Right ventricle myocardium inferior (tissue), 1 donor: ENCODE results near the gene ECHDC3. TPM values are rescaled to one million over a fixed set of nuclear protein-coding genes. Genes with fewer than 3 reads are reported as not detected.

Experiments
- ATAC-seq: fragments of 200-7000 bp; cut with Tn5 transposase; one replicate; pipeline ENCODE4 v1.9.1; 2020; ENCODE audit warnings: mild to moderate bottlenecking, moderate library complexity
- DNase-seq: peaks from one replicate; pipeline ENCODE4 v3.0.0; 2021; ENCODE audit errors: missing footprints
- intact Hi-C: fragments of 100-400 bp; cut with DNase I; formaldehyde crosslinking; loops from one replicate; pipeline ENCODE4 v1.11.0; 2022
- total RNA-seq: library from RNA; stranded (reverse); fragmentation: NEBNext Ultra II Directional; extraction: Animal tissue kit (Norgen Biotek cat#: 25700); gene quantifications from one replicate; pipeline ENCODE4 v1.2.1, GENCODE V29; 2021
- donor health status: DM: no; HTN: yes; CAD: no; lungs with severe emphysema.

ECHDC3 gene
- total RNA-seq, 1 donor from 2014 or later: 101 TPM

GRCh38 chr10:11762706-11763500 lies 20.7 kb downstream of the ECHDC3 start:
- intact Hi-C loops: no loop called here
- DNase-seq (no peak), ATAC-seq (no peak)

DNA sequence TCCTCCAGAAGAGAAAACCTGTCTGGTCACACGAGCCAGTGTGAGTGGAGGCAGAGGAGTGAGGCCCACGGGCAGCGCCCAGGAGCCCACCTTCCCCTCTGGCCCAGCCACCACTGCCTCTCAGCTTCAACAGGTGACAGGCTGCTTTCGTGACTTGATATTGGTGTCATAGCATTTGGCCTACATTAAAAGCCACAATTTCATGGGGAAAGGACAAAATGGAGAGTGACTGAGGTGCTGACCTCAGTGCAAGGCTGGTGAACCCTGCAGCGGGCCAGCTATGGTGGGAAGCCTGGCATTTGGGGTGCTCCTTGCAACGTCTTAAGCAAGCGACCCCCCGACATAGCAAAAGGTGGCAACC lies 21.3 kb downstream of the ECHDC3 start:
- no peak for ATAC-seq
- DNase-seq: no peak

DNA sequence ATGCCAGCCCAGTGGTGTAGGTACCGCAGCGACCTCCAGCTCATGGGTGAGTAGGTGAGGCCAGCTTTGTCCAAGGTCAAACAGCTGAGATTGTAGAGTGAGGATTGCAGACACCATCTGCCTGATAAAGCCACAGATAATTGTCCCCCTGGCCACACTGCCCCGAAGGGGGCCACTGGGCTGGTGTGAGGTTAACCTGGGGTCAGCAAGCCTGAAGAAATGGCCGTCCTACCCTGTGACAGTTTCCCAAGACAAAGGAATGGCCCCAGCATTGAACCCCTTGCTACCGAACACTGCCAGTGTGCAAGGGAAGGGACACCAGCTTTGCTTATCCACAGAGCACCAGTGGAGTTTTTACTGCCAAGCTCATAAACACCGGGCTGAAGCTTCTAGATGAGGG lies 23.0 kb downstream of the ECHDC3 start:
- ATAC-seq (no peak), DNase-seq (no peak)
- intact Hi-C loops: no loop called here

More for the DNA sequence above, 21.3 kb downstream of the ECHDC3 start:
- intact Hi-C loops: no loop called here

DNA sequence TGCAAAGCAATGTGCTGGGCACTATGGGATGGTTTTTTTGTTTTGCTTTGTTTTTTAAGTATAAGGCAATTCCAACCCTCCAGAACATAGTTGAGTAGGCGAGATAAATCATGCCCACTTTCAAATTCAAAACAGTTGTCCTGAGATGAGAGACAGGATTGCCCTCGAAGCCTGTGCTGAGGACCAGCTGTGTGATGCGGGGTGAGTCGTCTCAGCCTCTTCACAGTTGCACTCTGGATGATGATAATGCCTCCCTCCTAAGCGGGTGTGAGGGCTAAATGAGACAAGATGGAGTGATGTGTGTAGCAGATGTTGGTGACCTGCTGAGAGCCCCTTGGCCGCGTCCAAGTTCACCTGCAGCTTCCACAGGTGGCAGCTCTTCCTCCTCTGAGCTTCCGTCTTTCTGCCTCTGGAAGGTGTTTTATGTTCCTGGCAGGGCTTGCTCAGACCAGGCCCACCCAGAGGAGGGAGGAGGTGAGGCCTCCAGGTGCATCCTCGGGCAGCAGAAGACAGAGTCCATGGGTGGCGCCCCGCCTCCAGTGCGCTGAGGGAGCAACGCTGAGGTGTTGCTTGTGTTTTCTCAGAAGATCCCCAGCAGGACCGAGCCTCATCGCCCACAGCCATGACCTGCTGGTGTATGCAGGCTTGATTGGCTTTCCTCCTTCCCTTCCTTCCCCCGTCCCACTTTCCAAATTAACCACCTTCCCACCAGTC lies 30.6 kb downstream of the ECHDC3 start:
- DNase-seq: no peak
- ATAC-seq: no peak
- intact Hi-C loops: no loop called here

DNA sequence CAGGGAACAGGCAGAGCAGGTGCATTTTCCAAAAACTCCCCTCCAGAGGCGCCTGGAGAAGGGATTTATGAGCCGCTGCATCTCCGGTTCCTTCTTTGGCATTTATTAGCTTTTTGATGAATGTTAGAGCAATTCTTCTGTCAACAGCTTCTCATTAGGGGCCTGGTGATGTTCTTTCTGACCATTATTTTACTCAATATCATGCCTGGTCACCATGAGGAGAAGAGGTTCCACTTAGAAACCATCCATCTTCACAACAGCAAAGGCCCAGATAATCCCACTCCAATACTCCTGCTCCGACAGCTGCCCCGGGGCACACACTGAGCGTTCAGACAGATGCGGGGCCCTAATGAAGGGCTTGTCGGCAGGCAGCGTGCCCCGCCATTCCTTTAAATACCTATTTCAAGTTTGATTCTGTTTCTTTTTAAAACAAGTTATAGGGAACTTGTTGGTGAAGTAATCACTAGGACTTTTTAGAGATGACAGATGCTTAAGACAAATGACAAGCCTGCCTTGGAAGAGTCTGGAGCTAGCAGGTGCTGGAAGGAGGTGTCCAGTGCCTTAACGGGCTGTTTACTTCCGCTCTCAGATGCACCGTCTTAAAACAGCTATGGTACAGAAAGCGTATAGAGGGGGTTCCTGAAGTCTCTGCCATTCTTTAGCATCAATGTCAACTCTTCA lies 31.7 kb downstream of the ECHDC3 start:
- DNase-seq (no peak), ATAC-seq (no peak)
- intact Hi-C loops: no loop called here

GRCh38 chr10:11775412-11775811 lies 33.2 kb downstream of the ECHDC3 start:
- ATAC-seq (no peak), DNase-seq (no peak)
- intact Hi-C loops: no loop called here

- ATAC-seq: no peak
- intact Hi-C loops: no loop called here
- DNase-seq: no peak
Measured at GRCh38 chr10:11776080-11776479, 33.9 kb downstream of the ECHDC3 start.

DNA sequence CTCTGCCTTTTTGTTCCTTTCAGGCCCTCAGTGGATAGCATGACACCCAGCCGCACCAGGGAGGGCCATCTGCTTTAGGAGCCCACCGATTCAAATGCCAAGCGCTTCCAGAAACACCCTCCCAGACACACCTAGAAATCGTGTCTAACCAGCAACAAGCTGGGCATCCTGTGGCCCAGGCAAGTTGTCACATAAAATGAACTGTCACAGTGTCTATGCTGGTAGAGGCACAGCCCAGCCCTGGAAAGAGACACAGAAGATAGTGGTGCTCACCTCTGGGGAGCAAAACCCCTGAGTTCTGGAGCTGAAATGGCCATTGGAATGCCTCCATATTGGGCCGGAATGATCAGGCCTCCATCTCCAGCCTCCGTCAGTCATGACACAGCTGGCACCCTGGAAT lies 38.9 kb downstream of the ECHDC3 start:
- ATAC-seq: peak; percentile 20
- intact Hi-C loops: no loop called here
- no peak for DNase-seq

- DNase-seq: no peak
- intact Hi-C loops: loop anchor here (2.0 kb wide), 1 partner anchor 204 kb away; no protein-coding TSS in a partner anchor
- no peak for ATAC-seq
Measured at GRCh38 chr10:11782793-11783557, 40.8 kb downstream of the ECHDC3 start.

DNA sequence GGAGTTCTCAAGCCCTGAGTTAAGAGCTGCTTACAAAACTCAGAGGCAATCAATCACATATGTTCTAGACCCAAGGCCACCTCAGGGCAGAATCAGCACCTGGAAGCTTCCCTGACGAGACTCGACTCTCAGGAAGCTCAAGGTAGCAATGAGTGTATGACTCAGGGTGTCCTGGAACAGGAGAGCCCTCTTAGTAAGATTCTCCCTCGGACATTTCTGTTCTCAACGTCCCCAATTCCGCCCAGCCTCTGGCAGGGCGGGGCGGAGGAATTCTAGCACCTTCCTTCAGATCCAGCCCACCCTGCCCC lies 41.3 kb downstream of the ECHDC3 start:
- intact Hi-C loops: loop anchor here (2.0 kb wide), 1 partner anchor 203 kb away; no protein-coding TSS in a partner anchor
- ATAC-seq: no peak
- no peak for DNase-seq

DNA sequence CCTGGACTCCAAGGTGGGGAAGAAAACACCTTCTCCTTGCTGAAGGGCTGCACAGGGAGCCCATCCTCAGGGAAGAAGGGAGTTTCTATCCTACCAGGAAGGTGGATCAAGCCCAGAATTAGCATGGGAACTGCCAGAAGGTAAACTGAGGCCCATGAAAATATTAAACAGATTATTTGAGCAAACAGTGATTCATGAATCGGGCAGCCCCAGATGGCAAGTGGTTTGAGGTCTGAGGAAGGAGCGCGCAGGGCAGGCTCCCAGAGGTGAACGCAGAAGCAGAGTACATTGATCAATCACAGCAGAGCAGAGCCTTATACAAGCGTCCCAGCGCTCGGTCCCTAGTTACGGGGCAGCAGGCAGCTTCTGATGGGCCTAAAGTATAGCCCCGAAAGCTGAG lies 45.2 kb downstream of the ECHDC3 start:
- DNase-seq (no peak), ATAC-seq (no peak)
- intact Hi-C loops: no loop called here

DNA sequence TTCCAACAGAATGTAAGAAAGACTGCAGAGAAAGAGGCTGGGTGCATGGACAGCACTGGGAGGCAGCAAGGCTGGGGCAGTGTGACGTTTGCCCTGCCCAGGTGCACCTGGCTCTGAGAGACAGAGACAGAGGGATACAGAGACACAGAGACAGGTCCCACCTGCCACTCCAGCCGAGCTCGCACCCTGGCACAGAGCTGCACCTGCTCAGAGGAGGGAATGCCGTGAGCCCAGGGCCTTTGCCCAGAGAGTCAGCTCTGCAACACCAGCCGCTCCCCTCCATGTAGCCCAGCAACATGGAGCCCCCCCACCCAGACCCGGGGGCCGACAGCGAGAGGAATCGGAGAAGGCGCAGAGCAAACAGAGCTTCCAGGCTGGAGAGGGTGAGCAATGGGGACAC lies 45.7 kb downstream of the ECHDC3 start:
- DNase-seq: no peak
- intact Hi-C loops: no loop called here
- ATAC-seq: no peak

DNA sequence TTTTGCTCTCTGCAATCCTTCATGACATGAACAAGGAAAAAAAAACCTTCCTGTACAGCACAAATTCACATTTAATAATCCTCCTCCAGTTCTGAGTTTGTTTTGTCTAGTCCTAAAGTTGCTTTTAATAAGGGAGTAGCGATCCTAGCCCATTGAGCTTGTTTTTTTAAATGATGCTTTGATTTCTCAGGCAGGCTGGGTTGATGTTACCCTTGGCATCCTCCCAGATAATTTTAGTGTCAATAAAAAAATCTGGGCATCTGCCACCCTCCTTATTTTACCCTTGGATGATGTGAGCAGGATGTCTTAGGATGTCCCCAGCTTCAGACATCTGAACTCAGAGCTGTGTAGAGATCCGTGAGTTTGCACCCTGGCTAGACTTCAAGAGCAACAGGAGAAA lies 47.1 kb downstream of the ECHDC3 start:
- ATAC-seq: no peak
- intact Hi-C loops: no loop called here
- DNase-seq: no peak

DNA sequence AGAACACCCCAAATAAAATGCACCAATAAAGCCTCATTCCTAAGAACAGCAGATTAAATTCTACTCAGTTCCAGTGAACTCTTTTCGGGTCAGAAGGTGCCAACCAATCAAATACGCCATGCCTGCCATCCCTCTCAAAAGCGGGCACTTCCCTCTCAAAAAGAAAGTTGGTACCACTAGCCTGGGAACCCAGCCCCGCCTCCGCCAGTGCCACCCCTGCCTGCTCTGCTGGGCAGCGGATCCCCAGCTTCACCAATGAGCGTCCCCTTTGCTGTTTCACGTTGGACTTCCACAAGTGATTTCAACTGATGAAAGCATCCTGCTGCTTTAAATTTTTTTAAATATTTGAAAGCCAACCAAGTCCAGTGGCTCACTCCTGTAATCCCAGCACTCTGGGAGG lies 47.8 kb downstream of the ECHDC3 start:
- DNase-seq: no peak
- intact Hi-C loops: no loop called here
- no peak for ATAC-seq

DNA sequence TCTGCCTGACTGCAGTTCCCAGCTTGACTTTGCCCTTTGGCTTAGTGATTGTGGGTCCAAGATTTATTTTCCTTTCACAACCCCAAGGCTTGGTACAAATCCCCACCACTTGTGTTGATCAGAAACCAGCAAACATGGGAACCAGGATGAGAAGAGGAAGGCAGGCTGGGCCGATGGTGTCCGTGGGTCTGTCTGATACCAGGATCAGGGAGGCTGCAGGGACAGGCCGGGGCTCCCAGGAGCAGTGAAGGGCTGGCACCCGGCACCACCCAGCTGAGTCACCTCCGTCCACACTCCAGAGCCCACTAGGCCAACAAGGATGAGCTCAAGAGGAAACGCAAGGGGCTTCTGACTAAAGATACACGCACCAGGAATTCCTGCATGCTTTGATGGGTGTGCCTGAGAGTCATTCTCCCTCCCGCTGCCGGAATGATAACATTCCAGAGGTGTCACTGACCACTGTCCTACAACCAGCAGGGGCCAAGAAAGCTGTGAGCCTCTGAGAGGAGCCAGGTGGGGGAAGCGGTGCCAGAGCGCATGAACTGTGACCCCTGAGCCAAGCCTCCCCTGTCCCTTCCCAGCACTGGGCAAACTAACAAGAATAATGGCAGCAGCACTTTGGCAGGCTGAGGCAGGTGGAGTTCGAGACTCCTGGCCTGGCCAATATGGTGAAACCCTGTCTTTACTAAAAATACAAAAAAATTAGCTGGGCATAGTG lies 51.7 kb downstream of the ECHDC3 start:
- no peak for DNase-seq
- intact Hi-C loops: no loop called here
- ATAC-seq: no peak

GRCh38 chr10:11794566-11794965 lies 52.4 kb downstream of the ECHDC3 start:
- intact Hi-C loops: no loop called here
- no peak for DNase-seq
- ATAC-seq: no peak

DNA sequence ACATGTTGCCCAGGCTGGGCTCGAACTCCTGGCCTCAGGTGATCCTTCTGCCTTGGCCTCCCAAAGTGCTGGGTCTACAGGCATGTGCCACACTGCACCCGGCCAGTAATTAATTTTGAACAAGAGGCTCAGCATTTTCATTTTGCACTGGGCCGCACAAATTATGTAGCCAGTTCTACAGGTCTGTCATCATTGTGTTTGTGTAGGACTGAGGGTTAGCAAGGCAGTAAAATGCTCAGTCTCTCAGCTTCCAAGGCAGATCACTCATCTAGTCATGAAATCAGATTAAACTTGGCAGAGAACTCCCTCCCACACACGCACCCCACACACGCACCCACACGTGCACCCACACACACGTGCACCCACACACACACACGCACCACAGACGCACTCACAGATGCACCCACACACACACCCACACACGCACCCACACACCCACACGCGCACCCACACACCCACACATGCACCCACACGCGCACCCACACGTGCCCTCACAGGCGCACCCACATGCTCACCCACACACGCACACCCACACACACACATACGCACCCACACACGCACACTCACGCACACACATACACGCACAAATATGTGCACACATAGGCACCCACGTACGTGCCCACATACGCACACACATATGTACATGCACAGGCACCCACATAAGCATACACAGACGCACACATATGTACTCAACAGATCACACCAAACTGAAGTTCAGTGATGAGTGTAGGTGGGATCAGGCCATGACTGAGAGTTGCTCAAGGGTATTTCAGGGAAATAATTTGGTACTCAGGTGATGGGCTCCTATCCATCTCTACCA lies 53.1 kb downstream of the ECHDC3 start:
- intact Hi-C loops: no loop called here
- DNase-seq (no peak), ATAC-seq (no peak)

DNA sequence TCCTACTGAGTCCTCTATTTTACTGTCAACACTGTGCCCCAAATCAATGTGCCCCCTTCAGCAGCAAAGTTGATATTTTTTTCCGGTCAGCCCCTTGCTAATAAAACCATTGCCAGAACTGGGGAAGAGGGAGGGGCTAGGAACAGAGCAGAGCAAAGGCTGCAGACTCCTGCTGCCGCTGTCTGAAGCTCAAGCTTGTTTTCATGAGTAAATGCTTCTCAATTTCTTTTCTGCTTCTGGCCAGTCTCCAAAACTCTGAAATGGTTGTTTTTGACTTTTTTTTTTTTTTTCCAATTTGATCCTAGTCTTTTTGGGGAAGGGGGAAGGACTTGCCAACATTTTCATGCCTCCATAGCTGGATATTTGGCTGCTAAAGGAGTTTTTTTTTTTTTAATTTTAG lies 54.3 kb downstream of the ECHDC3 start:
- DNase-seq (no peak), ATAC-seq (no peak)
- intact Hi-C loops: no loop called here
